AG10803 (cell line): ENCODE data around the gene C19orf25.
"Not testable (repeated sequence)": the region's sequence is repeated elsewhere in the genome, so short reads cannot be mapped to it uniquely, and the experiment has no call there.

Experiments used
- DNase-seq: peaks from one replicate; pipeline ENCODE4 v3.0.0; 2010; ENCODE audit warnings: low read depth
- H3K4me3 ChIP-seq: 2 replicates; pipeline ENCODE4 v1.5.1; 2011; ENCODE audit warnings: mild to moderate bottlenecking, low read length, control low read depth
- CTCF ChIP-seq: conservative IDR thresholded peaks from 2 replicates; pipeline ENCODE4 v1.5.1; 2011; ENCODE audit warnings: mild to moderate bottlenecking, low read length, control low read depth, inconsistent platforms

C19orf25 gene

GRCh38 chr19:1501200-1501595, 22.2 kb upstream of the C19orf25 start:
- no peak for TF ChIP-seq CTCF
- DNase-seq, result no peak
- no peak overlapping the region for H3K4me3 ChIP-seq

GRCh38 chr19:1499231-1499630, 20.2 kb upstream of the C19orf25 start:
- H3K4me3 ChIP-seq, DNase-seq: not testable (repeated sequence)

GRCh38 chr19:1497578-1498235, 18.7 kb upstream of the C19orf25 start:
- TF ChIP-seq CTCF, result no peak
- no peak for DNase-seq
- no peak overlapping the region for H3K4me3 ChIP-seq

- DNase-seq, result no peak
- no peak for TF ChIP-seq CTCF
- no peak overlapping the region for H3K4me3 ChIP-seq
These were observed 17.9 kb upstream of the C19orf25 start for GRCh38 chr19:1496714-1497577.

- TF ChIP-seq CTCF, result no peak
- H3K4me3 ChIP-seq, result no peak overlapping the region
- no peak for DNase-seq
These were observed 17.0 kb upstream of the C19orf25 start for GRCh38 chr19:1495799-1496713.

- no peak overlapping the region for H3K4me3 ChIP-seq
- no peak for TF ChIP-seq CTCF
- no peak for DNase-seq
These were observed 16.2 kb upstream of the C19orf25 start for GRCh38 chr19:1495051-1495798.
